ENCODE measurements around the gene RPL36A. TPM values are rescaled to one million over a fixed set of nuclear protein-coding genes. Genes with fewer than 3 reads are reported as not detected.

Gene RPL36A
- 1,000 to 10,000 TPM in 3 of 4 donors, 100 to 1,000 TPM in 1; 279 to 2,120 (median 1,455) TPM for total RNA-seq

- TF ChIP-seq POLR2A (IDR thresholded peaks at IDR 0.05) (peak; percentile 61 to 75), CTCF (IDR thresholded peaks at IDR 0.05) (peak; percentile 62 to 69 (median 66))
Measured at GRCh38 chrX:101390664-101391525, at the start of gene RPL36A. Gene RPL36A, plus strand, starts transcription at chrX:101391011. Its CDS starts 33 bp downstream, at chrX:101391044.

DNA sequence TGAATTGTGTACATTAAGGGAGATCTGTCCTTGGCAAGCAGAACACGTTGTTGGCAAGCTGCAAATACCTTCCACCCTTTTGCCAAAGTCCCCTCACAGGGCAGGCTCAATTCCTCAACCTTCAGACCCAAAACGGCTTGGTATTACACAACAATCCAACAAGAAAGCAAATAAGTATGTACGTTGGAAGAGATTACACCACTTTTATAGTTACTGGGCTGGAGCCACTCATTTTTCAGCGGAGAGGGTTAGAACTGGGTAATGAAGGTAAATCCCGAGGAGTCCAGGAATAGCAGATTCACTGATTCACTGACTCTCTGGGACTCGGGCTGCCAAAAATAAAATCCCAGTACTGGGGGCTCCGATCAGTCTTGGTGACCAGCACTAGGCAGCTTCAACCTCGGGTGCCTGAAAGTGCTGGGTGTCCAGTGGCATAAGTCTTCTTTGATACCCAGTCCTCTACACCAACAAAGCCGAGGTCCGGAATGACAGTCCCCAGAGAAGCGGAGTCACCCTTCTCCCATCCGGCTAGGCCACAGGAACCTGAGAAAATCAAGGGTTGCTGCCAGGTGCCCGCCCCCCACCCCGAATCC, 42.9 kb upstream of the RPL36A start:
- H3K4me3 ChIP-seq, result peak overlapping the region; percentile 55 to 61
- DNase-seq, result peak in 1 of 2 donors; percentile 13
- no peaks in the 10 kb centered on the region for H3K9me3 ChIP-seq
- TF ChIP-seq CTCF (IDR thresholded peaks at IDR 0.05) (no peak), POLR2A (IDR thresholded peaks at IDR 0.05) (no peak)
- no peaks in the 10 kb centered on the region for H3K36me3 ChIP-seq
- H3K27ac ChIP-seq, result peak overlapping the region; percentile 87 to 94
- H3K4me1 ChIP-seq, result no peaks in the 10 kb centered on the region
- no peaks in the 10 kb centered on the region for H3K27me3 ChIP-seq
- intact Hi-C loops (cut with DNase I; ENCODE audit: low total_unique reads), result no loop called here

More at GRCh38 chrX:101390664-101391525, at the start of gene RPL36A:
- peak within 1 kb of the TSS; percentile 77 to 82 for H3K27ac ChIP-seq
- intact Hi-C loops (cut with DNase I; ENCODE audit: low total_unique reads), result no loop called here
- peak; percentile 84 to 86 for DNase-seq
- no peaks in the 10 kb centered on the region for H3K9me3 ChIP-seq
- H3K36me3 ChIP-seq, result no peaks in the 10 kb centered on the region
- peak within 1 kb of the TSS; percentile 41 to 42 for H3K4me3 ChIP-seq
- H3K4me1 ChIP-seq, result no peaks in the 10 kb centered on the region
- H3K27me3 ChIP-seq, result no peaks in the 10 kb centered on the region

DNA sequence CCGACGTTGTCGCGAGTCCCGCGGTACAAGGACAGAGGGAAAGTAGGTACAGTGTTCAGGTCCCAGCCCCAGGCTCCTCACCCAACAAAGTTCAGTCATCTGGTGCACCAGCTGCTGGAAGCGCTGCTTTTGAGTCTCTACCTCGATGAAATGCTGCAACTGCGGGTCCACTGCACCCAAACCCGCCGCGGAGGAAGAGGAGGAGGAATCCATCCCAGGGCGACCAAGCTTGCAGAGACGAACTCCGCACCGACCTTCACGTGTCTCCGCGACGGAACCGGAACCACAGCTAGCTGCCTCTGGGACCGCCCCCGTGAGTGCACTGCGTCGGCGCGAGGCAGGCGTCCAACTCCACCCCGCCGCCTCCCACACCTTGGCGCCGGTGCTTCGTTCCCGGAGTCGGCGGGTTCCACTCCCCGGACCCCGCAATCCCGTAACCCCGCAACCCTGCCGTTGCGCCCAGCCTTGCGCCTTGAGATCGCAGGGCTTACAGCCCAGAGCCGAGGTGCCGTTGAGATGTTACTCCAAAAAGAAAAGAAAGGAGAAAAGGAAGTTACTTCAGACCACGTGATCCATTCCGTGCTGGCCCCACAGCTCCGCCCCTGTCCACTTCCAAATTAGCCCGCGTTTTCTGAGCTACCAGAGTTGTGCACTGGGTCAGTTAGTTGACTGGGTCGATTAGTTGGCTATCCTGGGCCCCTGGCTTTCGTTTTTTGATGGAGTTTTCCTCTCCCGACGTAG, 42.2 kb upstream of the RPL36A start, which contains the start of gene TIMM8A:
Gene TIMM8A (minus strand): TSS at position 291 of the 741 bp plus-strand sequence. CDS start 78 bp downstream, at position 213.
- intact Hi-C loops (cut with DNase I; ENCODE audit: low total_unique reads), result no loop called here
- no peaks in the 10 kb centered on the region for H3K4me1 ChIP-seq
- peak within 1 kb of the TSS; percentile 55 to 61 for H3K4me3 ChIP-seq
- no peak for TF ChIP-seq CTCF (IDR thresholded peaks at IDR 0.05)
- TF ChIP-seq POLR2A (IDR thresholded peaks at IDR 0.05), result peak in 1 of 2 donors; percentile 33
- no peaks in the 10 kb centered on the region for H3K36me3 ChIP-seq
- DNase-seq, result peak; percentile 64 to 78
- peak within 1 kb of the TSS; percentile 87 to 94 for H3K27ac ChIP-seq
- H3K27me3 ChIP-seq, result no peaks in the 10 kb centered on the region
- H3K9me3 ChIP-seq, result no peaks in the 10 kb centered on the region

- intact Hi-C loops (cut with DNase I; ENCODE audit: low total_unique reads), result no loop called here
Measured at GRCh38 chrX:101349193-101349562, 41.6 kb upstream of the RPL36A start.

More at GRCh38 chrX:101349193-101349562, 41.6 kb upstream of the RPL36A start:
- no peak for DNase-seq
- Histone ChIP-seq H3K36me3 (no peaks in the 10 kb centered on the region), H3K9me3 (no peaks in the 10 kb centered on the region), H3K4me1 (no peaks in the 10 kb centered on the region), H3K27me3 (no peaks in the 10 kb centered on the region), H3K4me3 (peak overlapping the region; percentile 55 to 61), H3K27ac (peak overlapping the region; percentile 87 to 94)
- TF ChIP-seq POLR2A (IDR thresholded peaks at IDR 0.05) (no peak), CTCF (IDR thresholded peaks at IDR 0.05) (no peak)

All from uterus (tissue), 4 donors.